ENCODE results near the gene TSC1.

- TF ChIP-seq CTCF (conservative IDR thresholded peaks at IDR 0.05; ENCODE audit: low read depth in 2 of 2) = no peak
- TF ChIP-seq EZH2 (IDR thresholded peaks at IDR 0.05; ENCODE audit: low read depth, unreplicated experiment) = no peak
- TF ChIP-seq JUNB (IDR thresholded peaks at IDR 0.05; ENCODE audit: unreplicated experiment) = no peak
- TF ChIP-seq CREB1 (CRISPR knock-in tag; IDR thresholded peaks at IDR 0.05; ENCODE audit: low read depth) = no peak
- no peak for TF ChIP-seq EZH2phosphoT487 (IDR thresholded peaks at IDR 0.05; ENCODE audit: unreplicated experiment)
- no peak for TF ChIP-seq POLR2AphosphoS5 (IDR thresholded peaks at IDR 0.05; ENCODE audit: low read depth)
- no peak for TF ChIP-seq ETS1 (IDR thresholded peaks at IDR 0.05)
- TF ChIP-seq ZNF331 (CRISPR knock-in tag; IDR thresholded peaks at IDR 0.05; ENCODE audit: low read depth) = no peak
- no peak for TF ChIP-seq REST (IDR thresholded peaks at IDR 0.05; ENCODE audit: unreplicated experiment)
These were observed 16.7 kb downstream of the TSC1 start for GRCh38 chr9:132927704-132928103.

Data from GM23338 (cell line).